ENCODE measurements around the gene MT1B. TPM values are rescaled to one million over a fixed set of nuclear protein-coding genes. Genes with fewer than 3 reads are reported as not detected.

MT1B gene
- total and polyA plus RNA-seq, 2 of the 13 experiments (the other 11 are each of a cell fraction or from before 2014, with no cell fraction given): 0.89 TPM; not detected in 1

GRCh38 chr16:56681939-56682702, 30.4 kb downstream of the MT1B start, which contains the start of gene MT1X (continued):
- TF ChIP-seq ZNF263 (CRISPR knock-in tag; IDR thresholded peaks at IDR 0.05) (no peak; the same call in 1 of the 2 replicates), ISL2 (CRISPR knock-in tag; IDR thresholded peaks at IDR 0.05) (peak; percentile 33; the same call in 1 of the 2 replicates), ZSCAN9 (CRISPR knock-in tag; IDR thresholded peaks at IDR 0.05; ENCODE audit: borderline replicate concordance) (no peak), ZFP36L1 (CRISPR knock-in tag; IDR thresholded peaks at IDR 0.05) (0 out of 2 replicates have a peak, but pooled peaks have one; percentile 23), SRSF1 (optimal IDR thresholded peaks at IDR 0.05; ENCODE audit: low read depth, low read length) (peak; percentile 60), HNRNPK (IDR thresholded peaks at IDR 0.05; ENCODE audit: low read depth, low read length, poor library complexity, severe bottlenecking) (peak; percentile 30), HOMEZ (CRISPR knock-in tag; IDR thresholded peaks at IDR 0.05; ENCODE audit: low read depth) (no peak), ZNF546 (CRISPR knock-in tag; conservative IDR thresholded peaks at IDR 0.05) (peak; percentile 70; the same call in 1 of the 2 replicates), NAIF1 (CRISPR knock-in tag; IDR thresholded peaks at IDR 0.05; ENCODE audit: borderline replicate concordance) (no peak), ZNF605 (CRISPR knock-in tag; IDR thresholded peaks at IDR 0.05) (0 out of 2 replicates have a peak, but pooled peaks have one; percentile 2), ZNF563 (CRISPR knock-in tag; IDR thresholded peaks at IDR 0.05) (peak; percentile 14; the same call in 1 of the 2 replicates), TRAFD1 (CRISPR knock-in tag; IDR thresholded peaks at IDR 0.05; ENCODE audit: borderline replicate concordance) (no peak), MIXL1 (CRISPR knock-in tag; IDR thresholded peaks at IDR 0.05) (no peak), TOE1 (CRISPR knock-in tag; IDR thresholded peaks at IDR 0.05) (no peak), ZNF264 (CRISPR knock-in tag; IDR thresholded peaks at IDR 0.05) (0 out of 2 replicates have a peak, but pooled peaks have one; percentile 53), MATR3 (CRISPR knock-in tag; IDR thresholded peaks at IDR 0.05) (no peak), KLF13 (CRISPR knock-in tag; IDR thresholded peaks at IDR 0.05) (no peak), TOPORS (CRISPR knock-in tag; IDR thresholded peaks at IDR 0.05) (no peak; the same call in 1 of the 2 replicates), TMF1 (CRISPR knock-in tag; IDR thresholded peaks at IDR 0.05; ENCODE audit: low read depth) (0 out of 2 replicates have a peak, but pooled peaks have one; percentile 42), SNAPC4 (CRISPR knock-in tag; IDR thresholded peaks at IDR 0.05) (0 out of 2 replicates have a peak, but pooled peaks have one; percentile 64)
- TF ChIP-seq, protein P1, sequence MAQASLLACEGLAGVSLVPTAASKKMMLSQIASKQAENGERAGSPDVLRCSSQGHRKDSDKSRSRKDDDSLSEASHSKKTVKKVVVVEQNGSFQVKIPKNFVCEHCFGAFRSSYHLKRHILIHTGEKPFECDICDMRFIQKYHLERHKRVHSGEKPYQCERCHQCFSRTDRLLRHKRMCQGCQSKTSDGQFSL (CRISPR knock-in tag; IDR thresholded peaks at IDR 0.05): no peak
